Measurements from ENCODE around the gene XRRA1. TPM values are rescaled to one million over a fixed set of nuclear protein-coding genes. Genes with fewer than 3 reads are reported as not detected.

XRRA1 gene
- total RNA-seq, 4 donors from 2014 or later: 7.4 to 18.6 (median 14.5) TPM

GRCh38 chr11:74846770-74847169 is 102.1 kb downstream of the XRRA1 start:
- DNase-seq (ENCODE audit: low spot score) (no peak), ATAC-seq (ENCODE audit: low FRiP score) (no peak)
- TF ChIP-seq CTCF (IDR thresholded peaks at IDR 0.05): no peak

- DNase-seq (ENCODE audit: low spot score): no peak
- TF ChIP-seq CTCF (IDR thresholded peaks at IDR 0.05): no peak
- no peak for ATAC-seq (ENCODE audit: low FRiP score)
These were observed 102.8 kb downstream of the XRRA1 start for GRCh38 chr11:74845978-74846517.

- DNase-seq (ENCODE audit: low spot score) (no peak), ATAC-seq (ENCODE audit: low FRiP score) (no peak)
- TF ChIP-seq CTCF (IDR thresholded peaks at IDR 0.05): no peak
These were observed 104.0 kb downstream of the XRRA1 start for GRCh38 chr11:74844865-74845264.

- no peak for DNase-seq (ENCODE audit: low spot score)
- no peak for TF ChIP-seq CTCF (IDR thresholded peaks at IDR 0.05)
- no peak for ATAC-seq (ENCODE audit: low FRiP score)
These were observed 104.8 kb downstream of the XRRA1 start for GRCh38 chr11:74844072-74844471.

GRCh38 chr11:74842967-74843366 is 105.9 kb downstream of the XRRA1 start:
- ATAC-seq (ENCODE audit: low FRiP score): no peak
- no peak for DNase-seq (ENCODE audit: low spot score)
- TF ChIP-seq CTCF (IDR thresholded peaks at IDR 0.05): no peak

- DNase-seq (ENCODE audit: low spot score) (no peak), ATAC-seq (ENCODE audit: low FRiP score) (no peak)
- no peak for TF ChIP-seq CTCF (IDR thresholded peaks at IDR 0.05)
These were observed 108.4 kb downstream of the XRRA1 start for GRCh38 chr11:74840486-74840885.

GRCh38 chr11:74839971-74840370 is 108.9 kb downstream of the XRRA1 start:
- ATAC-seq (ENCODE audit: low FRiP score) (no peak), DNase-seq (ENCODE audit: low spot score) (no peak)
- TF ChIP-seq CTCF (IDR thresholded peaks at IDR 0.05): no peak
